Astrocyte (in vitro differentiated cells and primary cell): Measurements from ENCODE around the gene CCR3.

Experiments used
- CTCF ChIP-seq: IDR thresholded peaks from 2 replicates; pipeline ENCODE4 v1.5.1; 2011; ENCODE audit warnings: low read depth, mild to moderate bottlenecking, inconsistent platforms, low read length, moderate library complexity; ENCODE audit not compliant: insufficient read depth
- EZH2 ChIP-seq: IDR thresholded peaks from 2 replicates; pipeline ENCODE4 v1.6.1; 2012; ENCODE audit warnings: mild to moderate bottlenecking, low read length, inconsistent platforms; ENCODE audit not compliant: insufficient read depth

- TF ChIP-seq CTCF, result no peak
- TF ChIP-seq EZH2, result no peak
These were observed 38.0 kb downstream of the CCR3 start for GRCh38 chr3:46280105-46280797.
